HG03558 (cell line): ENCODE data around the gene TEDC1.

ENCODE experiments used
- ATAC-seq: cut with Tn5 transposase; IDR thresholded peaks from one replicate; pipeline ENCODE4 v1.9.1; 2021; ENCODE audit warnings: moderate number of reproducible peaks; ENCODE audit not compliant: unreplicated experiment; ENCODE audit errors: extremely low read depth

The TEDC1 gene, protein sequence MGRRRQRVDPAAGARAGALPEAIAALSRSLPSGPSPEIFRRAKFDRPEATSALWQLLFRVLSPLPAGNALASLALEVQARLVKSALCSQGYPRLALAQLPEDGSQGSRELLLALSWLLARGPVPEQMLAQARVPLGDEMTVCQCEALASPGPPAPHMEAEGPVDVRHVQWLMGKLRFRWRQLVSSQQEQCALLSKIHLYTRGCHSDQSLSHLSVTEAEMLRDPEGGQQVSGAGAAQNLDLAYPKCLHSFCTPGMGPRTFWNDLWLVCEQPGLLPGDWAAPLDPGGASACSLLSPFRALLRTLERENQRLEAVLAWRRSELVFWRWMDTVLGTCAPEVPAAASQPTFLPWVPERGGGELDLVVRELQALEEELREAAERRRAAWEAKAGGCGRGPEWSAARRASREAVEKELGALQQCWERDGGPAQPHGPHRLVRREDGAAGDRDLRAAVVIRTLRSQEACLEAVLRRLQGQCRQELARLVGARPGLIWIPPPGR

DNA sequence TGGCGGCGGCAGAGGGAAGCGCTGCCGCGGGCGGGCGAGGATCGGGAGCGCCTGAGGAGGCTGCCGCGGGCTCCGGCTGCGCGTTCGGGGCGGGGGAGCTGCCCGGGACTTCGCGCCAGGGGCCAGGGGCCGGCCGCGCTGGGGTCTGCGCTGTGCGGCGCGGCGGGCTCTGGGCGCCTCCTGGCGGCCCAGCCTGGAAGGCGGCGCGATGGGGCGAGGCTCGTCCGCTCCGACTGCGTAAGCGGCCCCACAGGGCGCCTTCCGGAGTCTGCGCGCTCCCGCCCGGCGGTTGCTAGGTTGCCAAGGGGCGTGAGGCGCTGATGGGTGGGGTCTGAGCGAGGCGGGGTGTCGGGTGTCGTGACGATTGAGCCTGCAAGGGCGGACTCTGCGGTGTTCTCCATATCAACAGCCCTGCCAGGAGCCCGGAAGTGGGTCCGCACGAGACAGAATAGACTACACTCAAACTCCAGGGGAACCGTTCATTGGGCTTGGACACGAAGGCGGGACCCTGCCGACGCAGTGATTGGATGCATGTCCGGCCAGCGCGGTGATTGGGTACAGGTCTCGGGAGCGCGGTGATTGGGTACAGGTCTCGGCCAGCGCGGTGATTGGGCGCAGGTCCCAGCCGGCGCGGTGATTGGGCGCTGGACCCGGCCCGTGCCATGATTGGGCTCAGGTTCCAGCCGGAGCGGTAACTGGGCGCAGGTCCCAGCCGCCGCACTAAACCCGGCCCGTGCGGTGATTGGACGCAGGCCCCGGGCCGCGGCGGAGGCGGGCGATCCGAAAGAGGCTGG is at the start of gene TEDC1:
TSS of gene TEDC1 (plus strand) at position 675 of the 794 bp plus-strand sequence. CDS start 130 bp downstream, outside the sequence.
- peak; percentile 37 for ATAC-seq

DNA sequence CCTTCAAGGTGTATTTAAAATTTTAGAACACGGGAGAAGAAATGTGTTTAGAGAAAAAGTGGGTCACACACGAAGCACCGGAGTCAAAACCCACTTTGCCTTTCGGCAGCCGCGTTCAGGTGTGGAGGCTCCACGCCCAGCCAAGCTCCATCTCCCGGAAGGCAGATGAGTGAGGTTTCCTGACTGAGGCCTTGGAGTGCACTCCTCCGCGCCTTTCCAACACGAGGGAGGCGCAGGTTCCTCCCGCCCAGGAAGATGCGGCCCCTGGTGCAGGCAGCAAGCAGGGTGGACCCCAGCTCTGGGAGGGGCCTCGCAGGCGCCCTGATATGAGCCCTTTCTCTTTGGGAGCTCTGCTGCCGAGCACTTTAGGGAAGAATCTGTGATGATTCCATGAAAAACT is 48.9 kb upstream of the TEDC1 start:
- ATAC-seq = no peak

DNA sequence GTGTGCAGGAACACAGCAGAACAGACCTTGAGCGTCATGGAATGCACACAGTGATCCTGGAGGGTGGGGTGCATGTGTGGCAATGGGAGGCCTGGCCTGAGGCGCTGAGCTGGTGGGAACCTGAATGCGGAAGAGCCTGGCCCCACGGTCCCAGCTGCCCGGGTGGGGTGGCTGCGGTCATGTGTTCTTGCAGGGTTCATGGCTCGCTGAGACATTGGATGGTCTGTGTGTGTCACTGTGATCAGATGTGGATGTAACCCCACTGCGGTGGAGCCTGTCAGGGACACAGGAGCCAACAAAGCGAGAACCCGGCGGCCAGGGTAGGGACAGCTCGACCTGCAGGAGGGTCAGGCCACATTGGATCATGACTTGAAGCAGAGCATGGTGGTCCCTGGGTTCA is 48.2 kb upstream of the TEDC1 start:
- ATAC-seq = no peak

DNA sequence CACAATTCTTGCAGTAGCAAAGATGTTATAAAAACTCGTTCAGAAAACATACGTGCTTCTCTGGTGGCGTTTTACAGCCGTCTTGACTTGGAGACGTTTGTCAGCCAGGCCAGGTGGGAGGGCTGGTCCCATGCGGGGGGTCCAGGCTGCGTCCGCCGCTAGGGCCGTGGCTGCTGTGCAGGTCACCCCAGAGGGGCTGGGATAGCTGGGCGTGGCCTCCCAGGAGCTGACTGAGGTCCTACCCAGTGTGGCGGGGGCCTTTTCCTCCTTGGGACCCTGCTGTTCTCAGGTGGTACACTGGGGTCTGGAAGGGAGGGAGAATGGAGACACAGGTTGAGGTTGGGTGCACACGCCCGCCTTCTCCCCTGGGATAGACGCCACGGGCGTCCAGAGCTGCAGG is 46.2 kb upstream of the TEDC1 start:
- no peak for ATAC-seq

DNA sequence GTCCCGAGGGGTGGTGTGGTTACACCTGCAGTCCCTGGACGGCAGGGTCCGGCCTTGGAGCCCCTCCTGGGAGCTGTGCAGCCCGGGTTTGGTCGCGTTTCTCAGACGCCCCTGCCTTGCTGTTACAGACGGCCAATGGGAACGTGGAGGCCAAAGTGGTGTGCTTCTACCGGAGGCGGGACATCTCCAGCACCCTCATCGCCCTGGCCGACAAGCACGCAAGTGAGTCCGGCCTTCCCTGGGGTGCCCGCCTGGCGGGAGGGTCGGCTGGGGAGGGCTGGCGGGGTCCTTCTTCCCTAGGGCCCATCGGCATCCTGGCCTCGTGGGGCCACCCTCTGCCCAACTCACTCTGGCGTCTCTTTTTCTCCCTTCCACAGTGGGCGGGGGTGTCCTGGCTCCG is 45.8 kb upstream of the TEDC1 start:
- no peak for ATAC-seq

DNA sequence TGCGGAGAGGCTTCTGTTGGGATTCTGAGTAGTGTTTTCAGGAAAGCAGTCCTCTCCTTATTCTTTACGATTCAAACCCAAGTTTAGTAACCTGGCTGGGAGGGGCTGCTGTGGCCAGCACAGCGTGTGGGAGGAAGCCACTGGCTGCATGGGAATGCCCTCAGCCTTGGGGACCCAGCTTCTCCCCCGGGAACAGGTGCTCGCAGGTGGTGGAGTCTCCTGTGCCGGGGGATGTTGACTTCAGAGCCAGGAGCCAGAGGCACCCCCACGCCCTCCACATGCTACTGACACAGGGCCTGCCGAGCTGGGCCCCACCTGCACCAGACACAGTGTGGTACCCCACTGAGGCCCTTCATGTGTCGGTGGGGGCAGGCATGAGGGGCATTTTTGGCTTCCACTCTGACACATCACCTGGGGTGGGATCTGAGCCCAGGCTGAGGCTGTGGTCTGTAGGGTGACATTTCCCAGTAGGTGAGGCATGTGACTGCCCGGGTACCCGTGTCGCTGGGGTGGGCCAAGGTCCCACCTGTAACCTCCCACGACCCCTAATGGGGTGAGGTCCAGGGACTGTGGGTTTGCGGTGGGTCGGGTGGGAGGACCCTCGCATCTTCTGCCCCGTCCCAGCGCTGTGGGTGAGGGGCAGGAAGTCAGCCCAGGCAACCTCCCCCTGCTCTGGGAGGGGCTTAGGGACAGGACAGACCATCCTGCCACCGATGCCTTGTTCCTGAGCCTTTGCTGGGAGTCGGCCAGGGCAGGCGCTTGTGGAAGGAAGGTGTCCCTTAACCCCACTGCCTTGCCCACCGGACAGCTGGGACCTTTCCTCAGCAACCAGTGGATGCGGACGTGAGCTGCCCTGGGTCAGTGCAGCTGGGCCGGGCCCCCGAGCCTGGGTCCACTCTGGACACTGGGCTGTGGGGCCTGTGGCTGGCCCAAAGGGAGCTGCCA is 44.9 kb upstream of the TEDC1 start:
- ATAC-seq = no peak

DNA sequence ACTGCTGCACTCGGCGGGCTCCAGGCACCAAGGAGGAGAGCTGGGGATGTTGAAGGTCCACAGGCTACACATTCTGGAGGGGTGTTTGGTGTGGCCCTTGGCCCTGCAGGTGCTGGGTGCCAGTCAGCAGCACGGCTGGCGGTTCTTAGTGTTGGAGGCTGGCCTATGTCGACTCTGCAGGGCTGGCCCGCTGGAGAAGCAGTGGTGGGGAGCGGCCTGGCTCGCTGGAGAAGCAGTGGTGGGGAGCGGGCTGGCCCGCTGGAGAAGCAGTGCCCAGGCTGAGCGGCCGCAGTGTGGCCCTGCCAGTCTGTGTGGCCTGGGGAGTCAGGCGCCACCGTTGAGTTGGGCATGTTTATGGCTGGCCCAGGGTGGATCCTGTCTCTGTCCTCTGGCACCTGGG is 44.1 kb upstream of the TEDC1 start:
- ATAC-seq = no peak

DNA sequence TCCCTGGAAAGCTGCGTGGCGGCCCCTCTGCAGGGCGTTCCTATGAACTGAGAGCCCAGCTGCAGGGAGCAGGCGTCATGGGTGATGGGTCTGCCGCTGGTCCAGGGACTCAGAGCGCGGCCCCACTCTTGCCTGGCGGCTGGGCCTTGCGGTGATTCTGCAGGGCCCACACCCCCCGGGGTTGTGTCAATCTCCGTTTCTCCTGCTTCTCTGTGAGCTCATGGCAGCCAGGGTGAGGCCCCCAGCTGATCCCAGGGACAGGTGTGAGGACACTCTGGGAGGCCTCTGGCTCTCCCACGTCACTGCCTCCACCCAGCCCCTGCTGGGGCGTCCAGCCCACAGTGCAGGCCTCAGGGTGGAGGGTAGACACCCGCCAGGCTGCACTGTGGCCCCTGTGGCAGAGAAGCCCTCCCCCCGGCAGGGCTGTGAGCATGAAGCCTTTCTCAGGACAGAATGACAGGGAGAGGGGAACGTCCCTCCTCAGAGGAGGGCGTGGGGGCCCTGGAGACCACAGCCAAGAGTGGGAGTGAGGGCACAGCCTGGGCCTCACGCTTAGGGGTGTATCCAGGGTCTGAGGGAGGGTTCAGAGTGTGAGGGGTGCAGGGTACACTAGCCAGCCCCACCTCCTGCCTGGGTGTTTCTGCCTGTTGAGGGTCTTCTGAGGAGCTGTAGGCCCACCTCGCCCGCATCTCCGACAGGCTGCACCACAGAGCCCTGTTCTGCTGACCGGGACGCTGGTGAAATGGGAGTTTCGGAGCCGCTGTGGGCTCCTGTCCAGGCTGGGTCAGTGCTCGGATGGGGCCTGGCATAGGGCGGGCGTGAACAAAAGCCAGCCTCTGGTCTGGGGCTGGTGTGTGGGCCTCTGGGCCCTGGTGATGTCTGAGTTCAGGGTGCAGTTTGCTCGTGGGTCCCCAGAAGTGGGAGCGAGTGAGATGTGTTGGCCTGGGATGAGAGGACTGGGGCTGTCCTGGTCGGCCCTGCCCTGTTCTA is 43.1 kb upstream of the TEDC1 start:
- no peak for ATAC-seq

DNA sequence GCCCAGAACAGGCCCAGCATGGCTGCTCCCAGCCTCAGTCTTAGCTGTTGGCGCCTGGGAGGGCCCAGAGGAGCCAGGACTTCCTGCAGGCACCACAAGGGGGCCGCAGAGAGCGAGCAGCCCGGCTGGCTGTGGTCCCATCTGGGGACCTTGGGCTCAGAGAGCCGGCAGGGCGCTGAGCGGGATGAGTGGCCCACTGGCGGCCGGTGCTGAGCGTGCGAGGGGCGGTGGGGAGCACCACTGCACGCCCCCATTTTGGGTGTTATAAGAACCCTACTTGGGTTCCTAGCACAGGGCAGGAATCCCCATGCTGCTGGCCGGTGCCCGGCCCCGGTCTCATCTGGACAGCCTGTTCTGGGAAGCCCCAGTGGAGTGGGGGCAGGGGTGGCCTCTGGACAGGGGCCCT is 42.3 kb upstream of the TEDC1 start:
- no peak for ATAC-seq

DNA sequence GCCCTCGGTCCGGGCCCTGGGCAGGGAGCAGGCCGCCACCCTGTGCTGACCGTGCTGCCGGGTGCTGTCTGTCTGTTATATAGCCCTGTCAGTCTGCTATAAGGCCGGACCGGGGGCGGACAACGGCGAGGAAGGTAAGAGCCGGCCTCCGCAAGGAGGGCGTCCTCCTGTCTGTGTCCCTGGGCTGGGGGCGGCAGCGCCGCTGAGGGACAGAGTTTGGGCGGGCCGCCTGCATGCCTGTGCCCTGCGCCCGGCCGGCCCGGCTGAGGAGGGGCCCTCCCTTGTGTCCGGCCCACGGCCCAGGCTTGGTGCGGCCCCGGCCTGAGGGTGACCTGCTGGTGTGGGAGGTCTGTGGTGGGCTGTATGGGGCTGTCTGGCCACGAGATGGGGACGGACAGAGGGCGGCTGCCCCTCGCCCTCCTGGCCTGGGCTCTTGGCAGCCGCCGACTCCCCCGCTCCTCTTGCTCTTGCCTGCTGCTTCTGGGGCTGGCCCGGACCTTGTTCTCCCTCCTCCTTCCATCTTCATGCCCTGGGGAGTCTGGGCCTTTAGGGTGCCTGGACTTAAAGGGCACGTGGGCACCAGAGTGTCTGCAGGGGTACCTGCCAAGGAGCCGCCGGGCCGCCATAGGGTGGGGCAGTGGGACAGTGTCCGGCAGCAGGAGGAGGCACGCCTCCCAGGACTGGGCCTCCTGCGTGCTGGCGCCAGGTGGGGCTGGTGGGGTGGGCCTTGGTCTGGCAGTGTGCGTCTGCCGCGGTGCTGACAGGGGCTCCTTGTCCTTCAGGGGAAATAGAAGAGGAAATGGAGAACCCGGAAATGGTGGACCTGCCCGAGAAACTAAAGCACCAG is 41.5 kb upstream of the TEDC1 start:
- ATAC-seq = no peak

DNA sequence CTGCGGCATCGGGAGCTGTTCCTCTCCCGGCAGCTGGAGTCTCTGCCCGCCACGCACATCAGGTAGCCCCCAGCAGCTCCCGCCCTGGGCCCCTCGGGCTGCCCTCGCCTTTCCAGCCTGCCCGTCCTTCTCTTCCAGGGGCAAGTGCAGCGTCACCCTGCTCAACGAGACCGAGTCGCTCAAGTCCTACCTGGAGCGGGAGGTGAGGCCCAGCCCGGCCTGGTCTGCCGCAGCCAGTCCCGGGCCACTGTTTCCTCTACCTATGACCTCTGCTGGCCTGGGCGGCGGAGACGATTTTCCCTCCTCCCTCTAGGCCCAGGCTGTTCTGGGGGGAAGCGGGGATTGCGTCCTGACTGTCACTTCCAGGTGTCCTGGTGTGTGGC is 40.9 kb upstream of the TEDC1 start:
- ATAC-seq = no peak

DNA sequence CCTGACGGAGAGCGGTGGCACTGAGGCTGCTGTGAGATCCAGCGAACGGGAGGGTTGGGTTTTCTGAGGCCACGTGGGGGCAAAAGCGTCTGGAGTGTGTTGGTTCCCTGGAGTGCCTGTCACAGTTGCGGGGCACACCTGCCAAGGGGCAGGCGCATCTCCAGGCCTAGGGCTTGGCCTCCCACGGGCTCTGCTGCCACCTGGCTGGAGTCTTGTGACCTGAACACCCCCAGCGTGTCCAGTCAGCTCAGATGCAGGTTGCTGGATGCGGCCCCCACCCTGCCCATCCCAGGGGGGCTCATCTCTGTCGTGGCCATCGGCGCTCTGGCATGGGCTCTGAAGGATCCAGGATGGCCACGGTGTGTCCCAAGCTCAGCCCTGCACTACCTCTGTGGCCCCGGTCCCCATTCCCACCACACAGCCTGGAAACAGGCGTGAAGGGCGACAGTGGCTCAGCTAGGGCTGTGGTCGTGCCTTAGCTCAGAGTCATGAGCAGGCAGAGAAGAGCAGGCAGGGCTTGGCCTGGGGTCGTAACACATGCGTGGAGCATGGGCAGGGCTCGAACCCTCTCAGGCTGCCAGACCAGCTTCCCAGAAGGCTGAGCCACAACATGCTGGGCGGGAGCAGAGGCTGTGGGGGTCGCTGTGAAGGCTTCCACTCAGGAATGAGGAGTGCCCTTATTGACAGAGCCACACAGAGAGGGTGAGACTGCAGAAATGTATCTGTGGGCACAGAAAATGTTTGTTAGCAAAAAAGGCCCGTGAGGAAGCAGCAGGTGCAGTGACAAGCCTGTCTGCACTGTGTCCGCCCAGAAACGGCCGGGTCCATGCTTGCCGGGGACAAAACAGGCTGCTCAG is 40.0 kb upstream of the TEDC1 start:
- no peak for ATAC-seq

DNA sequence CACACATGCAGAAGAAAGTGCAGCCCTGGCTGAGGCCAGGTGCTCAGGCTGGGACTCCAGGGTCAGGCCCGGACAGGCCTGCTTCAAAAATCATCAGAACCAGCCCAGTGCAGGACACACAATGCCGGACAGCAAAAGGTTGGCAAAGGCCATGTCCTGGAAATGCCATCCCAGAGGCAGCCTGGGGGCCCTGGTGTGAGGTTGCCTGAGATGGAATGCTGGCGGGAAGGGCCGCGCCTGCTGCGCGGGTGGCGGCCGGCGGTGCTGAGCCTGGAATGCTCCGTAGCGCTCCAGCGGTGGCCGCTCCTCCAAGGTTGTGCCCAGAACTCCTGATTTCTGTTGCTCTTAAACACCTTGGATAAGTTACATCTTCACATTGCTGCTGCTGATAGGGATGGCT is 38.1 kb upstream of the TEDC1 start:
- no peak for ATAC-seq

DNA sequence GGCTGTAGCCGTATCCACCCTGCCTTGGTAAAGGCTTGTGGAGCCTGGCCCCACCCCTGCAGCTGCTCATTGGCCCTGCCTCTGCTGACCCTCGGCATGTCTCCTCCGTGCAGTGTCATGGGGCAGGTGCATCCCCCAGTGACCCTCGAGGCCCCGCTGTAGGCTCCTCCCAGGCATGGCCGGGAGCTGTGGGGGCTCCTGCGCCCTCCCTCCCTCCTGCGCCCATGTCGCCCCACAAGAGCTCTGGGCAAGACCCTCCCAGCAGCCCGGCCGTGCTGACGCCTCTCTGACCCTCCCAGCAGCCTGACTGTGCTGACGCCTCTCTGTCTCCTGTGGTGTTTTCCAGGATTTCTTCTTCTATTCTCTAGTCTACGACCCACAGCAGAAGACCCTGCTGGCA is 37.2 kb upstream of the TEDC1 start:
- no peak for ATAC-seq

DNA sequence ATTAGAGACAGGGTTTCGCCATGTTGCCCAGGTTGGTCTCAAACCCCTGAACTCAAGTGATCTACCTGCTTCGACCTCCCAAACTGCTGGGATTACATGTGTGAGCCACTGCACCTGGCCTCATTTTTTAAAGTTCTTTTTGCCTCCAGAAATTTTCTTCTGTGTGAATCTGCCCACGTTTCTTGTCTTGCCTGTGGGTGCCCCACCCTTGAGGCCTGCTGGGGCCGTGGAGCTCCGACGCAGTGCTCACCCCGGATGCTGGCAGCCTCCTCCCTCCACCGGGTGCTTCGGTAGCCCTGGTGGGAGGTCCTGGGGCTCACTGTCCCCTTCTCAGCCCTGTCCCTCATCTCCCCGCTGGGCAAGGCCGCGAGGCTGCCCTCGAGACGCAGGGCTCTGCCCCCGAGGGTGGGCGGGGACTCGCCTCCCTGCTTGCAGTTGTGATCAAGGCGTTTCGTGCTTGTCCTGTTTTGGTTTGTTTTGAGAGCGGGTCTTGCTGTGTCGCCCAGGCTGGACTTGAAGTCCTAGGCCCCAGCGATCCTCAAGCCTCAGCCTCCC is 35.9 kb upstream of the TEDC1 start:
- no peak for ATAC-seq

DNA sequence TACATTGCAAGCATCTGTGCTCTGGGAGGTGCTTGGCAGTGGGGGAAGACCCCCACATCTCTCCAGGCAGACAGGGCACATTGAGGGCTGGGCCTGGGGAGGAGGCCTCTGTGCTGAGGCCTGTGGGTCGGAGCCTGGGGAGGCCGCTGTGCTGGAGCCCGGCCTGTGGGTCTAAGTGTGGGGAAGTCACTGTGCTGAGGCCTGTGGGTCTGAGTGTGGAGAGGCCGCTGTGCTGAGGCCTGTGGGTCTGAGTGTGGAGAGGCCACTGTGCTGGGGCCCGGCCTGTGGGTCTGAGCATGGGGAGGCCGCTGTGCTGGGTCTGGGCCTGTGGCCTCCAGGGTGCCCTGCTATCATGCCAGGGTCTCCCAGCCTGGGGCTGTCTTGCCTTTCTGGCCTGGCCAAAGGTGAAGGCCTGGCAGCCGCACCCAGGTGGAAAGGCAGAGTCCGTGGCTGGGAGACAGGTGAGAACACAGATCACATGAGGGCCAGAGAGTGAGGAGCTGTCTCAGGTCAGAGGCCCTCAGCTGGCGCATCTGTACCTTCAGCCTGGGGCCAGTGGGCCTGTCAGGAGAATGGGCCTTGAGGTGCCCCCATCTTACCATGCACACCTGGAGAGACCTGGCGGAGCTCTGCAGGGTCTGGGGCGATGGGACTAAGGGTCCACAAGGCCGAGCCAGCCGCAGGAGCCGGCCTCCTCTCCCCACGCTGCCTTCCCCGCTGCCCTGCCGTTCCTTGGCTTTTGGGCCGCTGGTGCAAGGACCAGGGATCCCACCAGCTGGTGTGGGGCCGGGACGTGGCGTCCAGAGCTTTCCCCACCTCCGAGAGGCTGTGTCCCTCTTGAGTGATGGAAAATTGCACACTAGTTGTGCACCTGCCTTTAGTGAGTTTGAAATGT is 35.0 kb upstream of the TEDC1 start:
- no peak for ATAC-seq
